ENCODE measurements around the gene CSMD2.

DNA sequence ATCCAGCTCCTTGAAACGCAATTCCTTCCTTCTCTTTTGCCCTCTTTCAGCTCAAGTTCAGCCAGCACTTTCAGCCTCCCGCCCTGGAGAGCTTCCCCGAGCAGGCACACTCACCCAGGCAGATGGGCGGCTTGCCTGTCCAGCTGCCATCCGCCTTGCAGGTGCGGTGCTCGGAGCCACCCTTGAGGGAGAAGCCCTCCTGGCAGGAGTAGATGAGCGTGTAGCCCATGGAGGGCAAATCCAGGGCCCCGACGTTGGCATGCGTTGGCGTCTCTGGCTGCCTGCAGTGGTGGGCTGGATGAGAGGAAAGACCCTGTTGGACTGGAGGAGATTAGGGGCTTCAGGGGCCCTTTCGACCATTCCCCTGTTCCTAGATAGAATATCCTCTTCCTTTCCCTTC, 632.1 kb downstream of the CSMD2 start:
- TF ChIP-seq, protein P1, sequence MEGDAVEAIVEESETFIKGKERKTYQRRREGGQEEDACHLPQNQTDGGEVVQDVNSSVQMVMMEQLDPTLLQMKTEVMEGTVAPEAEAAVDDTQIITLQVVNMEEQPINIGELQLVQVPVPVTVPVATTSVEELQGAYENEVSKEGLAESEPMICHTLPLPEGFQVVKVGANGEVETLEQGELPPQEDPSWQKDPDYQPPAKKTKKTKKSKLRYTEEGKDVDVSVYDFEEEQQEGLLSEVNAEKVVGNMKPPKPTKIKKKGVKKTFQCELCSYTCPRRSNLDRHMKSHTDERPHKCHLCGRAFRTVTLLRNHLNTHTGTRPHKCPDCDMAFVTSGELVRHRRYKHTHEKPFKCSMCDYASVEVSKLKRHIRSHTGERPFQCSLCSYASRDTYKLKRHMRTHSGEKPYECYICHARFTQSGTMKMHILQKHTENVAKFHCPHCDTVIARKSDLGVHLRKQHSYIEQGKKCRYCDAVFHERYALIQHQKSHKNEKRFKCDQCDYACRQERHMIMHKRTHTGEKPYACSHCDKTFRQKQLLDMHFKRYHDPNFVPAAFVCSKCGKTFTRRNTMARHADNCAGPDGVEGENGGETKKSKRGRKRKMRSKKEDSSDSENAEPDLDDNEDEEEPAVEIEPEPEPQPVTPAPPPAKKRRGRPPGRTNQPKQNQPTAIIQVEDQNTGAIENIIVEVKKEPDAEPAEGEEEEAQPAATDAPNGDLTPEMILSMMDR (IDR thresholded peaks at IDR 0.05), result no peak
- no peak for TF ChIP-seq POLR2A (IDR thresholded peaks at IDR 0.05)

Measured in sigmoid colon (tissue), 3 donors.